GM23338 (cell line): Measurements from ENCODE around the gene ZEB2. TPM values are rescaled to one million over a fixed set of nuclear protein-coding genes. Genes with fewer than 3 reads are reported as not detected.

Experiments
- ATAC-seq: fragments of 200-7000 bp; cut with Tn5 transposase; 3 replicates; pipeline ENCODE4 v1.9.1; 2020
- DNase-seq: peaks from one replicate; pipeline ENCODE4 v3.0.0-alpha.2; 2015; ENCODE audit warnings: low spot score
- H2AFZ ChIP-seq: fragments of 200-600 bp; sonication (generic); 2 replicates; pipeline ENCODE4 v1.8.0; 2016; ENCODE audit warnings: antibody characterized with exemption, mild to moderate bottlenecking, moderate library complexity
- H3F3A ChIP-seq: fragments of 200-600 bp; sonication (generic); replicated peaks from 2 replicates; pipeline ENCODE4 v1.8.0; 2017; ENCODE audit warnings: antibody characterized with exemption, mixed run types, low read depth
- H3K27ac ChIP-seq: fragments of 200-600 bp; sonication (generic); 2 replicates; pipeline ENCODE4 v1.6.1; 2016; ENCODE audit warnings: low read depth
- H3K27me3 ChIP-seq: fragments of 200-600 bp; sonication (generic); 2 replicates; pipeline ENCODE4 v1.8.0; 2016; ENCODE audit warnings: mild to moderate bottlenecking, mixed run types, moderate library complexity; ENCODE audit not compliant: insufficient read depth
- H3K36me3 ChIP-seq: fragments of 200-600 bp; sonication (generic); 2 replicates; pipeline ENCODE4 v1.8.0; 2016; ENCODE audit warnings: mild to moderate bottlenecking; ENCODE audit not compliant: insufficient read depth
- H3K4me1 ChIP-seq: fragments of 200-600 bp; sonication (generic); 2 replicates; pipeline ENCODE4 v1.8.0; 2016; ENCODE audit warnings: mild to moderate bottlenecking, moderate library complexity; ENCODE audit not compliant: insufficient read depth
- H3K4me2 ChIP-seq: fragments of 200-600 bp; sonication (generic); 2 replicates; pipeline ENCODE4 v1.7.1; 2017; ENCODE audit warnings: mixed run types
- H3K4me3 ChIP-seq: fragments of 200-600 bp; sonication (generic); 2 replicates; pipeline ENCODE4 v1.6.1; 2016; ENCODE audit warnings: mixed run types
- H3K79me2 ChIP-seq: fragments of 200-600 bp; sonication (generic); replicated peaks from 2 replicates; pipeline ENCODE4 v1.8.0; 2017; ENCODE audit warnings: mild to moderate bottlenecking; ENCODE audit not compliant: insufficient read depth
- H3K9me2 ChIP-seq: fragments of 200-600 bp; sonication (generic); 2 replicates; pipeline ENCODE4 v1.8.0; 2017; ENCODE audit not compliant: insufficient read depth
- H4K20me1 ChIP-seq: fragments of 200-600 bp; sonication (generic); replicated peaks from 2 replicates; pipeline ENCODE4 v1.8.0; 2017; ENCODE audit warnings: mild to moderate bottlenecking; ENCODE audit not compliant: insufficient read depth
- H3K27ac Mint-ChIP-seq: 2 replicates; pipeline ENCODE4 v1.8.0; 2020; ENCODE audit warnings: inconsistent platforms, mild to moderate bottlenecking, moderate library complexity, mixed read lengths
- H3K27me3 Mint-ChIP-seq: 3 replicates; pipeline ENCODE4 v1.8.0; 2022; ENCODE audit warnings: low read depth, mild to moderate bottlenecking, moderate library complexity, mixed read lengths, inconsistent platforms; ENCODE audit not compliant: insufficient read depth, poor library complexity
- H3K36me3 Mint-ChIP-seq: 3 replicates; pipeline ENCODE4 v1.8.0; 2021; ENCODE audit warnings: low read depth, mild to moderate bottlenecking, inconsistent platforms, moderate library complexity, mixed read lengths
- H3K4me1 Mint-ChIP-seq: 3 replicates; pipeline ENCODE4 v1.8.0; 2020; ENCODE audit warnings: mild to moderate bottlenecking, inconsistent platforms, mixed read lengths
- H3K4me3 Mint-ChIP-seq: 3 replicates; pipeline ENCODE4 v1.8.0; 2021; ENCODE audit warnings: moderate library complexity, mild to moderate bottlenecking, inconsistent platforms, mixed read lengths
- H3K9me3 Mint-ChIP-seq: 3 replicates; pipeline ENCODE4 v1.8.0; 2020; ENCODE audit warnings: moderate library complexity, mild to moderate bottlenecking, inconsistent platforms, mixed read lengths
- CTCF ChIP-seq, 2 experiments: fragments of 200-600 bp in 1 of 2; sonication (generic) in 1 of 2; conservative IDR thresholded peaks; 2 replicates each; pipeline versions ENCODE4 v1.5.1 to v1.6.1; 2016 to 2017; ENCODE audit warnings: antibody characterized with exemption in 2 of 2, low read depth in 2 of 2, mild to moderate bottlenecking in 2 of 2, moderate library complexity in 1 of 2
- EZH2 ChIP-seq: fragments of 200-600 bp; sonication (generic); IDR thresholded peaks from one replicate; pipeline ENCODE4 v1.8.0; 2017; ENCODE audit warnings: antibody characterized with exemption, mild to moderate bottlenecking, low read depth; ENCODE audit not compliant: unreplicated experiment
- EZH2phosphoT487 ChIP-seq: fragments of 200-600 bp; sonication (generic); IDR thresholded peaks from one replicate; pipeline ENCODE4 v1.8.1; 2018; ENCODE audit warnings: antibody characterized with exemption; ENCODE audit not compliant: unreplicated experiment
- POLR2AphosphoS5 ChIP-seq: IDR thresholded peaks from 2 replicates; pipeline ENCODE4 v1.6.1; 2016; ENCODE audit warnings: antibody characterized with exemption, low read depth
- ZNF462 ChIP-seq: fragments of 250-450 bp; sonication (Bioruptor Pico); IDR thresholded peaks from 2 replicates; pipeline ENCODE4 v1.5.0; 2020; ENCODE audit warnings: mild to moderate bottlenecking, moderate library complexity
- polyA plus RNA-seq: library from polyadenylated mRNA; unstranded; fragments of >200 nt; fragmentation: Nextera tagmentation; extraction: Ambion mirVana; gene quantifications from 2 replicates; pipeline ENCODE4 v1.2.1, GENCODE V29; 2016
- total RNA-seq: library from RNA; depleted of rRNA; stranded (reverse); fragments of >200 nt; shearing (Covaris generic); gene quantifications from 2 replicates; pipeline ENCODE4 v1.2.3, GENCODE V29; 2014

ZEB2 gene
- total and polyA plus RNA-seq, 2 experiments from 2014 or later: 0.45 TPM; not detected in 1

- TF ChIP-seq ZNF462: no peak
- no peak for TF ChIP-seq CTCF (conservative IDR thresholded peaks at IDR 0.05; ENCODE audit: low read depth in 2 of 2)
Observed at GRCh38 chr2:144459286-144459685, 60.6 kb downstream of the ZEB2 start (continued).

- H3K36me3 Mint-ChIP-seq: no peaks in the 10 kb centered on the region
- Histone ChIP-seq H3K27me3 (peaks cover 26% of the 10 kb centered on the region), H3K4me3 (no peak overlapping the region), H3K27ac (no peak overlapping the region), H3K36me3 (no peaks in the 10 kb centered on the region), H3K4me2 (no peak overlapping the region), H4K20me1 (no peaks in the 10 kb centered on the region), H3K79me2 (no peaks in the 10 kb centered on the region), H3K9me2 (no peaks in the 10 kb centered on the region), H2AFZ (no peak overlapping the region), H3K4me1 (peaks cover 20% of the 10 kb centered on the region), H3F3A (no peaks in the 10 kb centered on the region)
- DNase-seq: no peak
- ATAC-seq: no peak
- H3K9me3 Mint-ChIP-seq: no peaks in the 10 kb centered on the region
- H3K27ac Mint-ChIP-seq: no peak overlapping the region
- peaks cover 10% of the 10 kb centered on the region for H3K27me3 Mint-ChIP-seq
- no peak overlapping the region for H3K4me3 Mint-ChIP-seq
- peaks cover 51% of the 10 kb centered on the region for H3K4me1 Mint-ChIP-seq
- no peak for TF ChIP-seq EZH2phosphoT487
- TF ChIP-seq POLR2AphosphoS5: no peak
- no peak for TF ChIP-seq CTCF (conservative IDR thresholded peaks at IDR 0.05; ENCODE audit: low read depth in 2 of 2)
- no peak for TF ChIP-seq EZH2
- no peak for TF ChIP-seq ZNF462
Observed at GRCh38 chr2:144458541-144458940, 61.4 kb downstream of the ZEB2 start.
